Gastroesophageal sphincter (tissue), 4 donors: ENCODE measurements around the gene MAPK4. TPM values are rescaled to one million over a fixed set of nuclear protein-coding genes. Genes with fewer than 3 reads are reported as not detected.

Source experiments
- ATAC-seq: fragments of 150-250 bp; one replicate; pipeline ENCODE4 v1.9.1; 2016; ENCODE audit warnings: mild to moderate bottlenecking, moderate library complexity
- H3K27ac ChIP-seq, 4 donors: fragments of 200-600 bp; sonication (generic) in 3 of 4; 1 replicate in 3 of 4; 2 replicates in 1 of 4; pipeline ENCODE4 v1.5.1; 2016 to 2019
- H3K27me3 ChIP-seq: fragments of 200-600 bp; sonication (generic); one replicate; pipeline ENCODE4 v1.5.1; 2019
- H3K36me3 ChIP-seq, 2 donors: fragments of 200-600 bp; sonication (generic); one replicate each; pipeline ENCODE4 v1.5.1; 2019; ENCODE audit warnings: control low read depth in 1 of 2
- H3K4me1 ChIP-seq, 3 donors: fragments of 200-600 bp; sonication (generic); 1 replicate in 2 of 3; 2 replicates in 1 of 3; pipeline ENCODE4 v1.5.1; 2016 to 2019; ENCODE audit warnings: control low read depth in 2 of 3
- H3K4me3 ChIP-seq, 2 donors: fragments of 200-600 bp; sonication (generic); one replicate each; pipeline ENCODE4 v1.5.1; 2019; ENCODE audit warnings: mild to moderate bottlenecking in 1 of 2, moderate library complexity in 1 of 2
- H3K9me3 ChIP-seq, 3 donors: fragments of 200-600 bp; sonication (generic); one replicate each; pipeline ENCODE4 v1.5.1; 2017 to 2019; ENCODE audit warnings: control low read depth in 2 of 3
- EP300 ChIP-seq: sonication (generic); formaldehyde crosslinking; IDR thresholded peaks from one replicate; pipeline ENCODE4 v1.6.1; 2017; ENCODE audit warnings: antibody characterized with exemption, mild to moderate bottlenecking
- POLR2A ChIP-seq, 2 donors: fragments of 450-650 bp; IDR thresholded peaks; one replicate each; pipeline ENCODE4 v1.6.1; 2017; ENCODE audit warnings: antibody characterized with exemption in 2 of 2, mild to moderate bottlenecking in 2 of 2, moderate library complexity in 1 of 2
- POLR2AphosphoS5 ChIP-seq: sonication (generic); formaldehyde crosslinking; IDR thresholded peaks from one replicate; pipeline ENCODE4 v1.6.1; 2017; ENCODE audit warnings: antibody characterized with exemption
- WGBS, 2 donors: methylation state at CpG; one replicate each; pipeline ENCODE4 v1.1.5; 2018; ENCODE audit warnings: low coverage in 1 of 2; 5-methylcytosine and 5-hydroxymethylcytosine counted together
- total RNA-seq, 4 donors: library from RNA; depleted of rRNA; stranded (reverse); fragments of >200 nt; gene quantifications; one replicate each; pipeline ENCODE4 v1.1.0, GENCODE V29; 2016
- TF ChIP-seq, protein P1 (sequence below), 4 experiments: fragments of 200-600 bp in 2 of 4; fragments of 450-650 bp in 2 of 4; sonication (generic) in 1 of 4; IDR thresholded peaks; one replicate each; pipeline ENCODE4 v1.5.1; 2017 to 2019; ENCODE audit warnings: antibody characterized with exemption in 4 of 4, mild to moderate bottlenecking in 2 of 4, moderate library complexity in 2 of 4

Gene MAPK4
- total RNA-seq, 4 donors from 2014 or later, result 9.3 to 13.7 (median 10.6) TPM

DNA sequence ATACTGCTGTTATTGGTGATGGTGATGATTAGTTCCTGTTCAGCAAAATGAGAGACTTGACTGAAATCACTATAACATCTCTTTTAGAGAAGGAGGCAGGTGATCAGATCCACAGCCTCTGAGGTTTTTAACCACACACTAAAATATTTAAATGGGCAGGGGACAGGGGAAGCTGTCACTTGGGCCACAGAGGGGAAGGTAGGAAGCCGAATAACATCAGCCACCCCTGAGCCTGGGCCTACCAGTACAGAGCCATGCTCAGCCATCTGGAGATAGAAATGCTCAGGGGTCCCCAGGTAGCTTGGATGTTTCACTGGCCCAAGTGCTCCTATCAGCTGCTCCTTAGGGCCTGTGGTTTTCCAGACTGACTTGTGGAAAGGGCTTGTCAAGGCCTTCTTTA lies 137.6 kb downstream of the MAPK4 start:
- Histone ChIP-seq H3K4me3 (no peak overlapping the region), H3K36me3 (no peaks in the 10 kb centered on the region), H3K4me1 (no peaks in the 10 kb centered on the region), H3K27me3 (no peaks in the 10 kb centered on the region), H3K9me3 (no peaks in the 10 kb centered on the region), H3K27ac (no peak overlapping the region)
- no peak for ATAC-seq
- TF ChIP-seq, protein P1, sequence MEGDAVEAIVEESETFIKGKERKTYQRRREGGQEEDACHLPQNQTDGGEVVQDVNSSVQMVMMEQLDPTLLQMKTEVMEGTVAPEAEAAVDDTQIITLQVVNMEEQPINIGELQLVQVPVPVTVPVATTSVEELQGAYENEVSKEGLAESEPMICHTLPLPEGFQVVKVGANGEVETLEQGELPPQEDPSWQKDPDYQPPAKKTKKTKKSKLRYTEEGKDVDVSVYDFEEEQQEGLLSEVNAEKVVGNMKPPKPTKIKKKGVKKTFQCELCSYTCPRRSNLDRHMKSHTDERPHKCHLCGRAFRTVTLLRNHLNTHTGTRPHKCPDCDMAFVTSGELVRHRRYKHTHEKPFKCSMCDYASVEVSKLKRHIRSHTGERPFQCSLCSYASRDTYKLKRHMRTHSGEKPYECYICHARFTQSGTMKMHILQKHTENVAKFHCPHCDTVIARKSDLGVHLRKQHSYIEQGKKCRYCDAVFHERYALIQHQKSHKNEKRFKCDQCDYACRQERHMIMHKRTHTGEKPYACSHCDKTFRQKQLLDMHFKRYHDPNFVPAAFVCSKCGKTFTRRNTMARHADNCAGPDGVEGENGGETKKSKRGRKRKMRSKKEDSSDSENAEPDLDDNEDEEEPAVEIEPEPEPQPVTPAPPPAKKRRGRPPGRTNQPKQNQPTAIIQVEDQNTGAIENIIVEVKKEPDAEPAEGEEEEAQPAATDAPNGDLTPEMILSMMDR (IDR thresholded peaks at IDR 0.05), result no peak
- TF ChIP-seq POLR2A (IDR thresholded peaks at IDR 0.05) (no peak), POLR2AphosphoS5 (no peak), EP300 (no peak)
- 67% methylated on average over 1 of the region's 1 CpG; no CpG with 5 or more reads in 1 of the 2 donors for WGBS, 2 donors

DNA sequence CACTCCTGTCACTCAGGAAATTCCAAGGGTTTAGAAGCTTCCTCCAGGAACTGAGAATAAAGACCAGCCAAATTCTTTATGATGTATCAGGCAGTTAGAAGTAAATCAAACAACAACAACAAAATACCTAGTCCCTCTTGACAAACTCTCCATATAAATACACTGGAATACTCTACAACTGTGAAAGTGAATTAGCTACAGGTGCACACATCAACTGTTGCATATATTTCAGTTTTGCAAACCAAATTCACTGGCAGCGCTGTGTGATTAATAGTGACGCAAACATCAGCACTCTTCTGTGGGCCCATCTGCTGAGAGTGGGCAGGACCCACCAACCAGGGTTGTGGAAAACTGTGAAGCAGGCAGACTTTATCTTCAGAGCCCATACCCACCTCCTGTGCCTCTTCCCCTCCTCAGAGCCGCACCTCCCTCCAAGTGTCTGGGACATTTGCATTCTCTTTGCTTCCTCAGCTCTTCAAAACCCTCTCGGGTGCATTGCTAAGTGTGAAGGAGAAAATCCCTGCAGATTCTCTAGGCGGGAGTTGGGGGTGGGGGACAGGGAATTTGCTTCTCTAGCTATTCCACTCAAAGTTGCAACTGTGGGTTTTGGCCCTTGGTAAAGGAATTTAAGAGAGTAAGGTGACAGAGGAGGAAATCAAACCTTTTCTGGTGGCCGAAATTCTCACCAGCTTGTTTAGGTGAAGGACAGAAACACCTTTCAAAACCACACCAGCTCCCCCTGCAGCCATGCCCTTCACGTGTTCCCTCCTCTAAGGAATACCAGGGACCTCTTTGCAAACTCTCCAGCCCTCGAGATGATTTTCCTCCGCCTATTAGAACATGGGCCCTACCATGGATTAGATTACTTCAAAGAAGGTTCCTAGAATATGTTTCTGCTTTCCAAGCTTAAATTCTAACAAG lies 140.6 kb downstream of the MAPK4 start:
- H3K4me3 ChIP-seq, result no peak overlapping the region
- no peak overlapping the region for H3K27ac ChIP-seq
- WGBS, 2 donors, result 80 to 89% methylated on average over 6 to 8 of the region's 9 CpGs
- ATAC-seq, result no peak
- H3K4me1 ChIP-seq, result no peaks in the 10 kb centered on the region
- no peaks in the 10 kb centered on the region for H3K9me3 ChIP-seq
- H3K27me3 ChIP-seq, result no peaks in the 10 kb centered on the region
- H3K36me3 ChIP-seq, result no peaks in the 10 kb centered on the region
- TF ChIP-seq EP300 (no peak), POLR2A (IDR thresholded peaks at IDR 0.05) (no peak), POLR2AphosphoS5 (no peak)
- TF ChIP-seq, protein P1 (IDR thresholded peaks at IDR 0.05), result no peak

DNA sequence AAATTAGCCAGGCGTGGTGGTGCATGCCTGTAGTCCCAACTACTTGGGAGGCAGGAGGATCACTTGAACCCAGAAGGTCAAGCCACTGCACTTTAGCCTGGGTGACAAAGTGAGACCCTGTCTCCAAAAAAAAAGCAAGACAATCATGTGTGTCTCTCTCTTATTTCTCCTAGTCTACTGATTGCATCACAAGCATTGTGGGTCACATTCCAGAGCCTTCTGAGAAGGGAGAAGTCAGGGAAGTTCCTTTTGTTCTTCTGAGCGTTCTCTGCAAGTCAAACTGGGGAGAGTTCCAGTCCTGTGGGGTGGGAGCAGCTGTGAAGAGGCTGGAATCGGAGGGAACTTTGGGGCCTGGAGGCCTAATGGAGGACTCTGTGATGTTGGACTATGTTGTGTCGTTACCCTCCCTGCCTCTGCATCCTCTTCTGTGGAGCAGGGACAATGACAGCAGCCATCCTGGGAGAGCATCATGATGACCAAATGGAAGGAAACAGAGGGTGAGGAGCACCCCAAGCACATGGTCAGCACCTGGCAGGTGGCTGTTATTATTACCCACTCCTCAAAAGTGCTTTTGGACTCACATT lies 144.6 kb downstream of the MAPK4 start:
- 90 to 100% methylated on average over 2 of the region's 4 CpGs for WGBS, 2 donors
- TF ChIP-seq POLR2AphosphoS5 (no peak), POLR2A (IDR thresholded peaks at IDR 0.05) (no peak), EP300 (no peak)
- TF ChIP-seq, protein P1 (IDR thresholded peaks at IDR 0.05), result no peak

DNA sequence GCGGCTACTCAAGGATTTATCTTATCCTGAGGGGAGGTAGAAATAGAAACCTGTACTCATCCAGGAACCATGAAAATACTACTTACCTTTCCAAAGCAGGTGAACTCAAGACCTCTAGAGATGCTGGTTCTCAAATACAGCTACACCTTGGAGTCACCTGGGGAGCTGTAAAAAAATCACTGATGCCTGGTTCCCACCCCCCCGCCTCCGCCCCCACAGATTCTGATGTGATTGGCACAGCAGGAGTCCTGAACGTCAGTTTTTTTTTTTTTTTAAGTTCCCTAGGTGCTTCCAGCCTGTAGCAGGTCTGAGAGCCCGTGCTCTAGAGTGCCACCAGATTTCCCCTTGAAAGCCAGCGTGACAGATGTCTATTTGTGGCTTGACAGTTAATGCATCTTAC lies 146.3 kb downstream of the MAPK4 start:
- H3K4me1 ChIP-seq, result peaks cover 0 to 19% (median 0%) of the 10 kb centered on the region in 3 donors
- no peak overlapping the region for H3K27ac ChIP-seq
- TF ChIP-seq EP300 (no peak), POLR2AphosphoS5 (no peak), POLR2A (IDR thresholded peaks at IDR 0.05) (no peak)
- TF ChIP-seq, protein P1 (IDR thresholded peaks at IDR 0.05), result no peak
- no peak for ATAC-seq
- no peaks in the 10 kb centered on the region for H3K27me3 ChIP-seq
- H3K4me3 ChIP-seq, result no peak overlapping the region
- WGBS, 2 donors, result 71% methylated on average over 5 of the region's 6 CpGs; no CpG with 5 or more reads in 1 of the 2 donors
- H3K36me3 ChIP-seq, result no peaks in the 10 kb centered on the region
- H3K9me3 ChIP-seq, result no peaks in the 10 kb centered on the region

More for the DNA sequence above, 144.6 kb downstream of the MAPK4 start:
- H3K4me3 ChIP-seq, result no peak overlapping the region
- ATAC-seq, result no peak
- H3K4me1 ChIP-seq, result peaks cover 0 to 19% (median 0%) of the 10 kb centered on the region in 3 donors
- H3K27ac ChIP-seq, result no peak overlapping the region
- no peaks in the 10 kb centered on the region for H3K9me3 ChIP-seq
- H3K36me3 ChIP-seq, result no peaks in the 10 kb centered on the region
- no peaks in the 10 kb centered on the region for H3K27me3 ChIP-seq
